ENCODE measurements around the gene ACIN1. TPM values are rescaled to one million over a fixed set of nuclear protein-coding genes. Genes with fewer than 3 reads are reported as not detected.

ACIN1 gene
- total and polyA plus RNA-seq, 2 of the 13 experiments (the other 11 are each of a cell fraction or from before 2014, with no cell fraction given) = 165 to 183 TPM

DNA sequence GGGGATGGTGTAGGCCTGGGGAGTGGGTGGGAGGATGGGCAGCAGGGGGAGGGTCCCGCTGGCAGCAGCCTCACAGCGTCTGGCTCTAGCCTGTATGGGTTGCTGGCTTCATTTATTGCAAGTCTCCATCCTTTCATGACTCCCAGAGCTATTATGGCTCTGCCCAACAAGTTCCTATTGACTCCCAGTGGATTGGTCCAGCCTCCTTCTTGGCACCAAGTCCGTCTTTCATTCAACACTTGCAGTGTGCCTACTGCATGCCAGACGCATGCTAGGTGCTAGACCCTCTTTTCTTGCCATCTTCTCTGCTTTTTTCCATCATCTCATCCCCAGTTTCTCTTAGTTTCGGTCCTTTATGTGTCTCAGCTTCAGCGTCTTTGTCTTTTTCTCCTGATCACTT lies 51.8 kb downstream of the ACIN1 start:
- Histone ChIP-seq H2AFZ (ENCODE audit: low read length) (no peak overlapping the region), H3K9me3 (ENCODE audit: low read length) (no peaks in the 10 kb centered on the region), H3K27me3 (ENCODE audit: control insufficient read depth in 1 of 2, insufficient read depth in 2 of 2, low read length in 2 of 2) (peaks cover 16 to 35% of the 10 kb centered on the region in 2 experiments), H3K36me3 (replicated peaks in 1 of 2; ENCODE audit: control insufficient read depth in 1 of 2, insufficient read depth in 2 of 2, low read length in 2 of 2) (no peaks in the 10 kb centered on the region), H3K79me2 (ENCODE audit: insufficient read depth, low read length) (no peaks in the 10 kb centered on the region), H4K20me1 (ENCODE audit: insufficient read depth, low read length) (no peaks in the 10 kb centered on the region), H3K4me3 (replicated peaks in 1 of 3; ENCODE audit: insufficient read depth in 1 of 3, low read depth in 2 of 3, low read length in 3 of 3) (no peak overlapping the region), H3K4me1 (ENCODE audit: insufficient read depth, low read length) (peaks cover 23% of the 10 kb centered on the region), H3K27ac (ENCODE audit: extremely low read length, insufficient read depth, low read length) (no peak overlapping the region), H3K9ac (ENCODE audit: insufficient read depth, low read depth, low read length) (no peak overlapping the region), H3K4me2 (ENCODE audit: low read depth, low read length) (no peak overlapping the region)
- WGBS (ENCODE audit: low lambda C conversion rate) = 22% methylated on average over 6 of the region's 6 CpGs
- CTCF ChIA-PET (ENCODE audit: low intra/inter-chr PET ratio, low total read pairs) = no interaction called here
- intact Hi-C loops (cut with micrococcal nuclease; ENCODE audit: unreplicated experiment) (no loop called here), in situ Hi-C loops (cut with HindIII; ENCODE audit: extremely low pct_ligation_motif_present, low pct_unique_long_range_greater_than_20kb) (no loop called here)
- DNase-seq (ENCODE audit: low spot score) = no peak
- no peak for FAIRE-seq
- TF ChIP-seq ZNF768 (CRISPR knock-in tag; IDR thresholded peaks at IDR 0.05) (no peak), NR1H2 (CRISPR knock-in tag; IDR thresholded peaks at IDR 0.05; ENCODE audit: borderline replicate concordance, low read depth) (0 out of 2 replicates have a peak, but pooled peaks have one; percentile 30)
- TF ChIP-seq, protein P1, sequence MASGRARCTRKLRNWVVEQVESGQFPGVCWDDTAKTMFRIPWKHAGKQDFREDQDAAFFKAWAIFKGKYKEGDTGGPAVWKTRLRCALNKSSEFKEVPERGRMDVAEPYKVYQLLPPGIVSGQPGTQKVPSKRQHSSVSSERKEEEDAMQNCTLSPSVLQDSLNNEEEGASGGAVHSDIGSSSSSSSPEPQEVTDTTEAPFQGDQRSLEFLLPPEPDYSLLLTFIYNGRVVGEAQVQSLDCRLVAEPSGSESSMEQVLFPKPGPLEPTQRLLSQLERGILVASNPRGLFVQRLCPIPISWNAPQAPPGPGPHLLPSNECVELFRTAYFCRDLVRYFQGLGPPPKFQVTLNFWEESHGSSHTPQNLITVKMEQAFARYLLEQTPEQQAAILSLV (CRISPR knock-in tag; IDR thresholded peaks at IDR 0.05; ENCODE audit: borderline replicate concordance) = 0 out of 2 replicates have a peak, but pooled peaks have one; percentile 9
- POLR2A ChIA-PET = interaction anchor here (1.0 to 2.7 kb wide), 3 partner anchors 9 to 36 kb away, joined by 3 to 9 read pairs (median 4); partner anchors contain the start of gene PSMB5
- BruUV-seq (replicated peaks) = no TSS peak
- no peak for ATAC-seq

DNA sequence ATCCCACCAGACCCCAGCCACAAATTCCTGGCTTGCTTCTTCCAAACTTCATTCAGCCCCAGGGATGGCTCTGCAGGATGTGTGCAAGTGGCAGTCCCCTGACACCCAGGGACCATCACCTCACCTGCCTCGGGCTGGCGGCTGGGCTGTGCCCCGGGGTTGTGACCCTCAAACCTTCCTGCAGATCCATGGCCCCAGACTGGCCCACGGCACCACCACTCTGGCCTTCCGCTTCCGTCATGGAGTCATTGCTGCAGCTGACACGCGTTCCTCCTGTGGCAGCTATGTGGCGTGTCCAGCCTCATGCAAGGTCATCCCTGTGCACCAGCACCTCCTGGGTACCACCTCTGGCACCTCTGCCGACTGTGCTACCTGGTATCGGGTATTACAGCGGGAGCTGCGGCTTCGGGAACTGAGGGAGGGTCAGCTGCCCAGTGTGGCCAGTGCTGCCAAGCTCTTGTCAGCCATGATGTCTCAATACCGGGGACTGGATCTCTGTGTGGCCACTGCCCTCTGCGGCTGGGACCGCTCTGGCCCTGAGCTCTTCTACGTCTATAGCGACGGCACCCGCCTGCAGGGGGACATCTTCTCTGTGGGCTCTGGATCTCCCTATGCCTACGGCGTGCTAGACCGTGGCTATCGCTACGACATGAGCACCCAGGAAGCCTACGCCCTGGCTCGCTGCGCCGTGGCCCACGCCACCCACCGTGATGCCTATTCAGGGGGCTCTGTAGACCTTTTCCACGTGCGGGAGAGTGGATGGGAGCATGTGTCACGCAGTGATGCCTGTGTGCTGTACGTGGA lies 52.6 kb downstream of the ACIN1 start, which contains the start of gene PSMB11:
Gene PSMB11, plus strand, starts transcription at position 51 of the 804 bp plus-strand sequence. Its CDS starts 14 bp downstream, at position 65.
- no TSS peak for BruUV-seq (replicated peaks)
- FAIRE-seq = no peak
- no peaks in the 10 kb centered on the region for H4K20me1 ChIP-seq (ENCODE audit: insufficient read depth, low read length)
- POLR2A ChIA-PET = interaction anchor here (0.9 to 2.7 kb wide), 5 partner anchors 8 to 56 kb away, joined by 3 to 9 read pairs (median 4); partner anchors contain the start of gene PSMB5
- WGBS (ENCODE audit: low lambda C conversion rate) = 61% methylated on average over 35 of the region's 36 CpGs
- H3K9me3 ChIP-seq (ENCODE audit: low read length) = no peaks in the 10 kb centered on the region
- no peaks in the 10 kb centered on the region for H3K36me3 ChIP-seq (replicated peaks in 1 of 2; ENCODE audit: control insufficient read depth in 1 of 2, insufficient read depth in 2 of 2, low read length in 2 of 2)
- CTCF ChIA-PET (ENCODE audit: low intra/inter-chr PET ratio, low total read pairs) = no interaction called here
- DNase-seq (ENCODE audit: low spot score) = no peak
- H3K4me3 ChIP-seq (replicated peaks in 1 of 3; ENCODE audit: insufficient read depth in 1 of 3, low read depth in 2 of 3, low read length in 3 of 3) = no peak within 1 kb of the TSS
- H2AFZ ChIP-seq (ENCODE audit: low read length) = no peak within 1 kb of the TSS
- intact Hi-C loops (cut with micrococcal nuclease; ENCODE audit: unreplicated experiment) = no loop called here
- in situ Hi-C loops (cut with HindIII; ENCODE audit: extremely low pct_ligation_motif_present, low pct_unique_long_range_greater_than_20kb) = no loop called here
- H3K9ac ChIP-seq (ENCODE audit: insufficient read depth, low read depth, low read length) = no peak within 1 kb of the TSS
- peak; percentile 65 for ATAC-seq
- H3K27ac ChIP-seq (ENCODE audit: extremely low read length, insufficient read depth, low read length) = no peak within 1 kb of the TSS
- H3K4me2 ChIP-seq (ENCODE audit: low read depth, low read length) = no peak within 1 kb of the TSS
- peaks cover 23% of the 10 kb centered on the region for H3K4me1 ChIP-seq (ENCODE audit: insufficient read depth, low read length)
- no peaks in the 10 kb centered on the region for H3K79me2 ChIP-seq (ENCODE audit: insufficient read depth, low read length)
- H3K27me3 ChIP-seq (ENCODE audit: control insufficient read depth in 1 of 2, insufficient read depth in 2 of 2, low read length in 2 of 2) = peaks cover 16 to 35% of the 10 kb centered on the region in 2 experiments
- TF ChIP-seq, protein P2, sequence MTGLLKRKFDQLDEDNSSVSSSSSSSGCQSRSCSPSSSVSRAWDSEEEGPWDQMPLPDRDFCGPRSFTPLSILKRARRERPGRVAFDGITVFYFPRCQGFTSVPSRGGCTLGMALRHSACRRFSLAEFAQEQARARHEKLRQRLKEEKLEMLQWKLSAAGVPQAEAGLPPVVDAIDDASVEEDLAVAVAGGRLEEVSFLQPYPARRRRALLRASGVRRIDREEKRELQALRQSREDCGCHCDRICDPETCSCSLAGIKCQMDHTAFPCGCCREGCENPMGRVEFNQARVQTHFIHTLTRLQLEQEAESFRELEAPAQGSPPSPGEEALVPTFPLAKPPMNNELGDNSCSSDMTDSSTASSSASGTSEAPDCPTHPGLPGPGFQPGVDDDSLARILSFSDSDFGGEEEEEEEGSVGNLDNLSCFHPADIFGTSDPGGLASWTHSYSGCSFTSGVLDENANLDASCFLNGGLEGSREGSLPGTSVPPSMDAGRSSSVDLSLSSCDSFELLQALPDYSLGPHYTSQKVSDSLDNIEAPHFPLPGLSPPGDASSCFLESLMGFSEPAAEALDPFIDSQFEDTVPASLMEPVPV (CRISPR knock-in tag; IDR thresholded peaks at IDR 0.05) = peak; percentile 40; the same call in 1 of the 2 replicates
- TF ChIP-seq PRMT3 (CRISPR knock-in tag; IDR thresholded peaks at IDR 0.05; ENCODE audit: borderline replicate concordance, low read depth) (no peak), ZNF703 (CRISPR knock-in tag; IDR thresholded peaks at IDR 0.05; ENCODE audit: borderline replicate concordance) (no peak), THAP7 (CRISPR knock-in tag; IDR thresholded peaks at IDR 0.05) (no peak), KDM5B (CRISPR knock-in tag; IDR thresholded peaks at IDR 0.05; ENCODE audit: borderline replicate concordance) (peak; percentile 14; the same call in 1 of the 2 replicates), SP1 (IDR thresholded peaks at IDR 0.05) (no peak), SP1 (CRISPR knock-in tag; IDR thresholded peaks at IDR 0.05) (no peak)
- TF ChIP-seq, protein P3, sequence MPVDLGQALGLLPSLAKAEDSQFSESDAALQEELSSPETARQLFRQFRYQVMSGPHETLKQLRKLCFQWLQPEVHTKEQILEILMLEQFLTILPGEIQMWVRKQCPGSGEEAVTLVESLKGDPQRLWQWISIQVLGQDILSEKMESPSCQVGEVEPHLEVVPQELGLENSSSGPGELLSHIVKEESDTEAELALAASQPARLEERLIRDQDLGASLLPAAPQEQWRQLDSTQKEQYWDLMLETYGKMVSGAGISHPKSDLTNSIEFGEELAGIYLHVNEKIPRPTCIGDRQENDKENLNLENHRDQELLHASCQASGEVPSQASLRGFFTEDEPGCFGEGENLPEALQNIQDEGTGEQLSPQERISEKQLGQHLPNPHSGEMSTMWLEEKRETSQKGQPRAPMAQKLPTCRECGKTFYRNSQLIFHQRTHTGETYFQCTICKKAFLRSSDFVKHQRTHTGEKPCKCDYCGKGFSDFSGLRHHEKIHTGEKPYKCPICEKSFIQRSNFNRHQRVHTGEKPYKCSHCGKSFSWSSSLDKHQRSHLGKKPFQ (CRISPR knock-in tag; IDR thresholded peaks at IDR 0.05; ENCODE audit: insufficient replicate concordance) = no peak

All from HepG2 (cell line).